ENCODE results near the gene ARPC3. TPM values are rescaled to one million over a fixed set of nuclear protein-coding genes. Genes with fewer than 3 reads are reported as not detected.

Gene ARPC3
- 156 TPM for total RNA-seq

GRCh38 chr12:110449799-110450497, at the start of gene ARPC3:
Gene ARPC3, minus strand, starts transcription at chr12:110450337. Its CDS starts 77 bp downstream, at chr12:110450260.

GRCh38 chr12:110468214-110469048, 18.3 kb upstream of the ARPC3 start, which contains the start of the genes FAM216A and GPN3:
Gene FAM216A, plus strand, starts transcription at chr12:110468845. Its CDS starts 31 bp downstream, at chr12:110468876.
Gene GPN3, minus strand, starts transcription at chr12:110468257. Its CDS starts 54 bp downstream, at chr12:110468203.

GRCh38 chr12:110403146-110403975, 46.8 kb downstream of the ARPC3 start, which contains the start of gene ANAPC7:
Gene ANAPC7, minus strand, starts transcription at chr12:110403708. Its CDS starts 81 bp downstream, at chr12:110403627.

Small RNA genes within 50 kb of the gene (small RNA-seq; reads per million reads assigned to genes)
- not detected for gene RF00278

Other genes with a start within 250 kb of the ARPC3 start
- gene ATP2A2, start 169.1 kb downstream of the ARPC3 start, total RNA-seq: 222 TPM
- 58.6 TPM for gene ANAPC7, start 46.6 kb downstream of the ARPC3 start, total RNA-seq
- gene GPN3, start 17.9 kb upstream of the ARPC3 start, total RNA-seq: 16.6 TPM
- 42.2 TPM for gene FAM216A, start 18.5 kb upstream of the ARPC3 start, total RNA-seq
- gene VPS29, start 51.8 kb upstream of the ARPC3 start, total RNA-seq: 105 TPM
- gene RAD9B, start 52.0 kb upstream of the ARPC3 start, total RNA-seq: 1.6 TPM
- gene PPTC7, start 133.0 kb upstream of the ARPC3 start, total RNA-seq: 17.5 TPM
- gene TCTN1, start 163.8 kb upstream of the ARPC3 start, total RNA-seq: 58.6 TPM
- gene HVCN1, start 238.8 kb upstream of the ARPC3 start, total RNA-seq: 6.9 TPM